Muscle layer of colon (tissue), 2 donors: Measurements from ENCODE around the gene DAPK2.

Source experiments
- H3K27ac ChIP-seq: one replicate; pipeline ENCODE4 v1.7.0; 2013; ENCODE audit warnings: low read depth, mild to moderate bottlenecking, low read length, moderate library complexity
- H3K27me3 ChIP-seq, 2 donors: one replicate each; pipeline ENCODE4 v1.7.0; 2013; ENCODE audit warnings: low read length in 2 of 2, mild to moderate bottlenecking in 2 of 2; ENCODE audit not compliant: insufficient read depth in 2 of 2, control insufficient read depth in 1 of 2
- H3K36me3 ChIP-seq: one replicate; pipeline ENCODE4 v1.7.0; 2013; ENCODE audit warnings: mild to moderate bottlenecking, low read length; ENCODE audit not compliant: insufficient read depth
- H3K4me1 ChIP-seq: one replicate; pipeline ENCODE4 v1.7.0; 2013; ENCODE audit warnings: mild to moderate bottlenecking, low read length; ENCODE audit not compliant: insufficient read depth
- H3K4me3 ChIP-seq, 2 donors: one replicate each; pipeline ENCODE4 v1.7.0; 2013; ENCODE audit warnings: low read length in 2 of 2, low read depth in 1 of 2, mild to moderate bottlenecking in 1 of 2, moderate library complexity in 1 of 2
- H3K9ac ChIP-seq: one replicate; pipeline ENCODE4 v1.7.0; 2013; ENCODE audit warnings: low read length
- H3K9me3 ChIP-seq: one replicate; pipeline ENCODE4 v1.7.0; 2013; ENCODE audit warnings: mild to moderate bottlenecking, low read length
- donor health status: abdominal sarcoma.
- donor health status: Adenocarcinoma of cecum.

The DAPK2 gene

DNA sequence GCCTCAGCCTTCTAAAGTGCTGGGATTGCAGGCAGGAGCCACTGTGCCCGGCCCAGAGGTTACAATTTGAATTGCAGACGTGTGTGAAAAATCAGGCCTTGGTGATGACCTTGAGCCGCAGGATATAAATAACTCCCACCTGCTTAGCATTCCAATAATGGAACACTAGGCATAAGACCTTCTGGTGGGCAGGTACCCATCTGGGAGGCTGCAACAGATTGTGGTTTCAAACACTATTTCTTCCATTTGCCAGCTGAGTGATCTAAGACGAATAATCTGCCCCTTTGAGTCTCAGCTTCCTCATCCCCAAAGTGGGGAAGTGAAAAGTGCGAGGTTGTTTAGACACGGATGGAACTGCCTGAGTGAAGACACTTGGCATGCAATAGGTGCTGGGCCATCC, 164.9 kb downstream of the DAPK2 start:
- H3K27ac ChIP-seq: no peak overlapping the region
- no peak overlapping the region for H3K9ac ChIP-seq
- H3K9me3 ChIP-seq: no peaks in the 10 kb centered on the region
- peaks cover 0 to 4% of the 10 kb centered on the region in 2 donors for H3K27me3 ChIP-seq
- no peaks in the 10 kb centered on the region for H3K36me3 ChIP-seq
- H3K4me3 ChIP-seq: no peak overlapping the region
- no peaks in the 10 kb centered on the region for H3K4me1 ChIP-seq

DNA sequence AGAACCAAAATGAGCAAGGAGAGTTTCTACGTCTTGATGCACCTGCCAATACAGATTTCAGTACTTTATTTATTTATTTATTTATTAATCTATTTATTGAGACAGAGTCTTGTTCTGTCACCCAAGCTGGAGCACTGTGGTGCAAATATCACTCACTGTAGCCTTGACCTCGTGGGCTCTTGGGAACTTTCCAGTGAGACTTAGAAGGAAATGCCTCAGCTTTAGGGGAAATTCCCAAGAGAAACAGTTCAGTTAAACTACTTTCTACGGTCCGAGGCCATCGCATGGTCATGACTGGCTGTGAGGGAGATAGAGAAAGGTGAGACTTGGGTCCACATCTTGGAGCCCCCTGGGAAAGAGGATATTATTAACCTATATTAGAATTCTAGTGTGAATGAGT, 165.5 kb downstream of the DAPK2 start:
- Histone ChIP-seq H3K27me3 (peaks cover 0 to 4% of the 10 kb centered on the region in 2 donors), H3K9me3 (no peaks in the 10 kb centered on the region)

GRCh38 chr15:63879995-63880394, 166.3 kb downstream of the DAPK2 start:
- Histone ChIP-seq H3K9ac (no peak overlapping the region), H3K4me3 (no peak overlapping the region), H3K27me3 (peaks cover 0 to 4% of the 10 kb centered on the region in 2 donors), H3K36me3 (no peaks in the 10 kb centered on the region), H3K4me1 (no peaks in the 10 kb centered on the region), H3K27ac (no peak overlapping the region), H3K9me3 (no peaks in the 10 kb centered on the region)

More for the DNA sequence above, 165.5 kb downstream of the DAPK2 start:
- no peak overlapping the region for H3K9ac ChIP-seq
- H3K4me1 ChIP-seq: no peaks in the 10 kb centered on the region
- H3K4me3 ChIP-seq: no peak overlapping the region
- H3K36me3 ChIP-seq: no peaks in the 10 kb centered on the region
- no peak overlapping the region for H3K27ac ChIP-seq

DNA sequence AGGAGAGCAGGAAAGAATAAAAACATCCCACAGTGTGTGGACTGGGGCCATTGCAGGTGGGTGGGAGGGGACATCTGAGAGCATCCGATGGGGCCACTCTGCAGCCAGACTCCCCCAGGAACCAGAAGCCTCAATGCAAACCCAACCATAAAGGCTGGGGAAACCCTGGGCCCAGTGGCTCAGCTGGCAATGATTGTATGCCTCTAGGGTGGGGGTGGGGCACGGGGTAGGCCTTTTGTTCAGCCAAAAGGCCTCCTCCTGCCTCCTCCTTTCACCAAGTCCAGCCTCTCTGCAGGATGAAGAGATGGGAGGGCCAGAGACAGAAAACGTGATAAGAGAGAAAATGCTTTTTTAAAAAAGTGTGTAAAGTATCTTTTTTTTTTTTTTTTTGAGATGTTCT, 167.1 kb downstream of the DAPK2 start:
- Histone ChIP-seq H3K4me1 (no peaks in the 10 kb centered on the region), H3K9ac (no peak overlapping the region), H3K4me3 (no peak overlapping the region), H3K27ac (no peak overlapping the region), H3K9me3 (no peaks in the 10 kb centered on the region), H3K36me3 (no peaks in the 10 kb centered on the region), H3K27me3 (peaks cover 0 to 4% of the 10 kb centered on the region in 2 donors)

DNA sequence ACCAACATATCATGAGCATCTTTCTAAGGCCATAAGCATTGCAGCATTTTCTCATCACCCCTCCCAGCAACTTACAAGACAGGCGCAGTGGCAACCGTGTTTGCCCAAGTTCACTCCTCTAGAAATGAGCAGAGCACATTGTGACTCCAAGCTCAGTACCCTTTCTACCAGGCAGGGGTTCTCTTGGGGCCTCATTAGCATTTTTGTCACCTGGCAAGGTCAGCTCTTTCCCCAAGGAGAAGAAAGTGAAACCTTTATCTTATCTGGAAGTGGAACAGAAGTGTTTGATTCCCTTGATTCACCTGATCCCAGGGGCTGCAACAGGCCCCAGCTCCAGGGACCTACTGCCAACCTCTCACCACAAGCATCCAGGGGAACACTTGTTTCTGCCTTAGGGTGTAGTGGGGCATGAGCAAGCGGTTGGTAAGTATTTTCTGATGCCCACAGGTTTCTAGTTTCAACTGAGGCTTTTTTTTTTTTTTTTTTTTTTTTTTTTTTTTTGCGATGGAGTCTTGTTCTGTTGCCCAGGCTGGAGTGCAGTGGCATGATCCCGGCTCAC, 168.5 kb downstream of the DAPK2 start:
- Histone ChIP-seq H3K9ac (no peak overlapping the region), H3K9me3 (no peaks in the 10 kb centered on the region), H3K36me3 (no peaks in the 10 kb centered on the region)

GRCh38 chr15:63876085-63876662, 170.1 kb downstream of the DAPK2 start:
- Histone ChIP-seq H3K9ac (no peak overlapping the region), H3K27me3 (peaks cover 0 to 4% of the 10 kb centered on the region in 2 donors), H3K36me3 (no peaks in the 10 kb centered on the region), H3K9me3 (no peaks in the 10 kb centered on the region), H3K4me1 (no peaks in the 10 kb centered on the region), H3K27ac (no peak overlapping the region), H3K4me3 (no peak overlapping the region)

More for the DNA sequence above, 168.5 kb downstream of the DAPK2 start:
- H3K4me3 ChIP-seq: no peak overlapping the region
- peaks cover 0 to 4% of the 10 kb centered on the region in 2 donors for H3K27me3 ChIP-seq
- no peaks in the 10 kb centered on the region for H3K4me1 ChIP-seq
- no peak overlapping the region for H3K27ac ChIP-seq

- Histone ChIP-seq H3K27ac (no peak overlapping the region), H3K27me3 (no peaks in the 10 kb centered on the region), H3K9ac (no peak overlapping the region), H3K9me3 (no peaks in the 10 kb centered on the region), H3K36me3 (no peaks in the 10 kb centered on the region), H3K4me3 (no peak overlapping the region), H3K4me1 (no peaks in the 10 kb centered on the region)
These were observed 171.7 kb downstream of the DAPK2 start for GRCh38 chr15:63874616-63875015.

DNA sequence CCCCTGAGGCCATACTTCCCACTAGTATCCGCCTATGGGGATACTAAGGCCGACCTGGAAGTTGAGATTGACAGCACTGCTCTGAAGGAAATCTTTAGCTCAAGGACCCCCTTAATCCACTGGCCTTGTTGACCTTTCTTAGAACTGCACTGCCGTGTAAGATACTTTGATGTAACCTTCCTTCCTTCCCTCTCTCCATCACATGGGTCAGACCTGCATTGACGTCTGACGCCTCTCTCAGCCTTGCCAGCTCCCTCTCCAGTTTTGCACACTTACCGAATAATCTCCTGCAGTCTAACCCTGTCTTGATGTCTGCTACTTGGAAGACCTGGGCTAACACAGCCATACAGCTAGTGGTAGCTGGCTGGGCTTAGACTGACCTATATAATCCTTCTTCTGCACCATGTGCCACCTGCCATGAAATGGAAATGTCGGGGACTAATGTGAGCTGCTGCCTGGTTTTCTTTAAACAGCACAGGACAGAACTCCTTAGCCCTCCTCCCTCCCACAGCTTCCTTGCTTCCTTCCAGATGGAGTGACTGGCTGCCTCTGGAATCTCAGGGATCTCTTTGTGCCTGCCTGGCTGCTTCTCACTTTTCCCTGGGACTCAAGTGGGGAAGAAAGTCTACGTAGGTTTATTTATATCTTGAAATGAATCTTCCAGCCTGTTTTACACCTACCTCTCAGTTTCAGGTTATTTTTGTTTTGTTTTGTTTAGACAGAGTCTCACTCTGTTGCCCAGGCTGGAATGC, 173.3 kb downstream of the DAPK2 start:
- Histone ChIP-seq H3K36me3 (no peaks in the 10 kb centered on the region), H3K4me3 (no peak overlapping the region), H3K27me3 (no peaks in the 10 kb centered on the region), H3K4me1 (no peaks in the 10 kb centered on the region), H3K27ac (no peak overlapping the region), H3K9ac (no peak overlapping the region), H3K9me3 (no peaks in the 10 kb centered on the region)

DNA sequence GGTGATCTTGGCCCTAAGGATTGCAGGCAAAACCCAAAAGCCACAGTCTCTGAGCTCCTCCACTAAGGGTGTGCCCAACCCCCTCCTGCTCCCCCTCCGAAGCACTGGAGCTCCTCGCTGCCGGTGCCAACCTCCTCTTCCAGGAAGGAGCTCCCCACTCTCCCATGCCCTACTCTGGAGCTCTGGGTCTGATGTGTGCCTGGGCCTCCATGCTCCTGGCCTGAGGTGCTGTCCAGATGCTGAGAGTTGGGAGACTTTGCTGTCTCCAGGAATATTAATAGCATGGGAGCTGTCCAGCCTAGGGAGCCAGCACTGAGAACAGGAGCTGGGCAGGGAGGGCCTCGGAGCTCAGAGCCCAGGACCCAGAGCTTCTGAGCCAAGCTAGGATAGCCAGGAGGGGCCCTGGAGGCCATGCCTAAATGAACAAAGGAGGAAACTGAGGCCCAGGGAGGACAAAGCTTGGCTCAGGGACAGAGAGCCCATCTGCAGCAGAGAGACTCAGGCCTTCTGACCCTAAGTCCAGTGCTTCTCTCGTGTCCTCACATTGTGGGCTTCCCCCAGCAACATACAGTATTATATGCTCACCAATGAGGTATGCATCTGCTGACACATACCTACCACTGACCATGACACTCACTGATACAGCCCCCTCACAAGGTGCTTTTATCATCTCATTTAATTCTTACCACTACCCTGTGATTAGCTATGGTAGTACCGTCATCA, 175.6 kb downstream of the DAPK2 start:
- no peaks in the 10 kb centered on the region for H3K9me3 ChIP-seq
- H3K9ac ChIP-seq: no peak overlapping the region
- no peak overlapping the region for H3K27ac ChIP-seq
- H3K27me3 ChIP-seq: no peaks in the 10 kb centered on the region
- no peak overlapping the region for H3K4me3 ChIP-seq
- no peaks in the 10 kb centered on the region for H3K36me3 ChIP-seq
- no peaks in the 10 kb centered on the region for H3K4me1 ChIP-seq

DNA sequence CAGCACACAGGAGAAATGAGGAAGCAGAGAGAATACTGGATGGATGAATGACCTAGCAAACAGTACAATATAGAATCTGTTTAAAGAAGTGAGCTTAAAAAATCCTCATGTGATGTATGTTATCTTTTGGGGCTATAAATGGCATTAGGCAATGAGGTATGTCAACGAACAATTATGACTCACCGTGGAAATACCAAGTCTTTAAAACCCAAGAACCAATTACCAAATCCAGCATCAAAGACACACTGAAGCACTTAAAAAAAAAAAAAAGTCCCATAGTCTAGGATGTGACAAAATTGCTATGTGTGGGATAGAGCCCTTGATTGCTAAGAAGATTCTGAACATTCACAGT, 176.3 kb downstream of the DAPK2 start:
- Histone ChIP-seq H3K27ac (no peak overlapping the region), H3K36me3 (no peaks in the 10 kb centered on the region), H3K4me1 (no peaks in the 10 kb centered on the region), H3K9ac (no peak overlapping the region), H3K4me3 (no peak overlapping the region), H3K9me3 (no peaks in the 10 kb centered on the region), H3K27me3 (no peaks in the 10 kb centered on the region)

DNA sequence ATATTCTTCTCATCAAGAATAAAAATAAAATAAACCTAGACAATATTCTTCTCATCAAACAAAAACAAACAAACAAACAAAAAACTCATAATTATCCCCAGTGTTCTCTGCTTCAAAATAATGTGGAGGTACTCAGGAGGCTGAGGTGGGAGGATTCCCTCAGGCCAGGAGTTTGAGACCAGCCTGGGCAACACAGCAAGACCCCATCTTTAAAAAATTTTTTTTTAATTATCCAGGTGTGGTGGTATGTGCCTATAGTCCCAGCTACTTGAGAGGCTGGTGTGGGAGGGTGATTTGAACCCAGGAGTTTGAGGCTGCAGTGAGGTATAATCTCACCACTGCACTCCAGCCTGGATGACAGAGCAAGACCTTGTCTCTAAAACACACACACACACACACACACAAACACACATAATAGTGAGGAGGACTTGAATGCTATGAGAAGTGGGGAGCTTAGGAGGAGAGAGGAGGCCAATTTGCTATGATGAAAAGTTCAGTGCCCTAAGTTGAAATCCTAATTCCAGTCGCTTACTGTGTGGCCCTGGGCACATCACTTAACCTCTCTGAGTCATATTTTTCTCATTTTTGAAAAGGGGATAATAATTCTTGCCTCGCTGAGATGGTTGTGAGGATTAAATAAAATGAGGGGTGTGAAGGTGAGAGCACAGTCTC, 176.8 kb downstream of the DAPK2 start:
- Histone ChIP-seq H3K4me1 (no peaks in the 10 kb centered on the region), H3K9me3 (no peaks in the 10 kb centered on the region), H3K36me3 (no peaks in the 10 kb centered on the region), H3K27me3 (no peaks in the 10 kb centered on the region), H3K9ac (no peak overlapping the region), H3K4me3 (no peak overlapping the region), H3K27ac (no peak overlapping the region)
